Gastroesophageal sphincter (tissue), 3 donors: Measurements from ENCODE around the gene ARHGAP1.

Source experiments
- EP300 ChIP-seq: sonication (generic); formaldehyde crosslinking; IDR thresholded peaks from one replicate; pipeline ENCODE4 v1.6.1; 2017; ENCODE audit warnings: antibody characterized with exemption, mild to moderate bottlenecking
- POLR2A ChIP-seq, 2 donors: fragments of 450-650 bp; IDR thresholded peaks; one replicate each; pipeline ENCODE4 v1.6.1; 2017; ENCODE audit warnings: antibody characterized with exemption in 2 of 2, mild to moderate bottlenecking in 2 of 2, moderate library complexity in 1 of 2
- POLR2AphosphoS5 ChIP-seq: sonication (generic); formaldehyde crosslinking; IDR thresholded peaks from one replicate; pipeline ENCODE4 v1.6.1; 2017; ENCODE audit warnings: antibody characterized with exemption
- TF ChIP-seq, protein P1 (sequence below), 4 experiments: fragments of 200-600 bp in 2 of 4; fragments of 450-650 bp in 2 of 4; sonication (generic) in 1 of 4; IDR thresholded peaks; one replicate each; pipeline ENCODE4 v1.5.1; 2017 to 2019; ENCODE audit warnings: antibody characterized with exemption in 4 of 4, mild to moderate bottlenecking in 2 of 4, moderate library complexity in 2 of 4

GRCh38 chr11:46696212-46696558 is 4.2 kb downstream of the ARHGAP1 start:
- TF ChIP-seq POLR2A (IDR thresholded peaks at IDR 0.05) = no peak
- TF ChIP-seq, protein P1, sequence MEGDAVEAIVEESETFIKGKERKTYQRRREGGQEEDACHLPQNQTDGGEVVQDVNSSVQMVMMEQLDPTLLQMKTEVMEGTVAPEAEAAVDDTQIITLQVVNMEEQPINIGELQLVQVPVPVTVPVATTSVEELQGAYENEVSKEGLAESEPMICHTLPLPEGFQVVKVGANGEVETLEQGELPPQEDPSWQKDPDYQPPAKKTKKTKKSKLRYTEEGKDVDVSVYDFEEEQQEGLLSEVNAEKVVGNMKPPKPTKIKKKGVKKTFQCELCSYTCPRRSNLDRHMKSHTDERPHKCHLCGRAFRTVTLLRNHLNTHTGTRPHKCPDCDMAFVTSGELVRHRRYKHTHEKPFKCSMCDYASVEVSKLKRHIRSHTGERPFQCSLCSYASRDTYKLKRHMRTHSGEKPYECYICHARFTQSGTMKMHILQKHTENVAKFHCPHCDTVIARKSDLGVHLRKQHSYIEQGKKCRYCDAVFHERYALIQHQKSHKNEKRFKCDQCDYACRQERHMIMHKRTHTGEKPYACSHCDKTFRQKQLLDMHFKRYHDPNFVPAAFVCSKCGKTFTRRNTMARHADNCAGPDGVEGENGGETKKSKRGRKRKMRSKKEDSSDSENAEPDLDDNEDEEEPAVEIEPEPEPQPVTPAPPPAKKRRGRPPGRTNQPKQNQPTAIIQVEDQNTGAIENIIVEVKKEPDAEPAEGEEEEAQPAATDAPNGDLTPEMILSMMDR (IDR thresholded peaks at IDR 0.05) = no peak
- TF ChIP-seq POLR2AphosphoS5 = no peak
- TF ChIP-seq EP300 = no peak
